Activated CD8-positive, alpha-beta memory T cell treated with anti-CD3 and anti-CD28 coated beads, Interleukin-2, amount 50 U/mL, for 1 hour (primary cell): ENCODE results near the gene CNTD1.

Experiments
- DNase-seq: peaks from one replicate; pipeline ENCODE4 v3.0.0-alpha.2; 2020; ENCODE audit errors: extremely low read depth

Gene CNTD1

GRCh38 chr17:42806249-42806648 is 7.6 kb downstream of the CNTD1 start:
- no peak for DNase-seq

- no peak for DNase-seq
Measured at GRCh38 chr17:42809250-42809649, 10.6 kb downstream of the CNTD1 start.

GRCh38 chr17:42814633-42815399 is 16.2 kb downstream of the CNTD1 start:
- no peak for DNase-seq

GRCh38 chr17:42817866-42818265 is 19.2 kb downstream of the CNTD1 start:
- DNase-seq, result no peak

GRCh38 chr17:42818379-42818778 is 19.7 kb downstream of the CNTD1 start:
- no peak for DNase-seq

GRCh38 chr17:42819939-42820535 is 21.4 kb downstream of the CNTD1 start:
- no peak for DNase-seq

- DNase-seq, result no peak
Measured at GRCh38 chr17:42821176-42821575, 22.5 kb downstream of the CNTD1 start.

- no peak for DNase-seq
Measured at GRCh38 chr17:42827472-42827871, 28.8 kb downstream of the CNTD1 start.

- DNase-seq, result no peak
Measured at GRCh38 chr17:42830971-42831370, 32.3 kb downstream of the CNTD1 start.

- no peak for DNase-seq
Measured at GRCh38 chr17:42832213-42832933, 33.7 kb downstream of the CNTD1 start.

- DNase-seq, result peak; percentile 67
Measured at GRCh38 chr17:42832934-42833766, 34.5 kb downstream of the CNTD1 start, which contains the start of gene PSME3. PSME3 (plus strand) TSS chr17:42833397; CDS start chr17:42833632, 235 bp downstream.

- no peak for DNase-seq
Measured at GRCh38 chr17:42833767-42834422, 35.2 kb downstream of the CNTD1 start.

GRCh38 chr17:42835732-42836131 is 37.1 kb downstream of the CNTD1 start:
- no peak for DNase-seq

GRCh38 chr17:42841975-42842685 is 43.5 kb downstream of the CNTD1 start:
- DNase-seq, result no peak

GRCh38 chr17:42843358-42843934 is 44.8 kb downstream of the CNTD1 start:
- no peak for DNase-seq

- no peak for DNase-seq
Measured at GRCh38 chr17:42844271-42844670, 45.6 kb downstream of the CNTD1 start, which contains the start of gene AOC2. AOC2 (plus strand) TSS chr17:42844580; CDS start chr17:42844627, 47 bp downstream.

GRCh38 chr17:42844761-42845555 is 46.3 kb downstream of the CNTD1 start:
- DNase-seq, result no peak

- DNase-seq, result no peak
Measured at GRCh38 chr17:42845556-42845917, 46.9 kb downstream of the CNTD1 start.

- DNase-seq, result no peak
Measured at GRCh38 chr17:42845918-42846593, 47.4 kb downstream of the CNTD1 start.
